ENCODE data around the gene TPRG1. TPM values are rescaled to one million over a fixed set of nuclear protein-coding genes. Genes with fewer than 3 reads are reported as not detected.

Gene TPRG1
- total and polyA plus RNA-seq, 2 donors (not counting 3 experiments of a cell fraction or from before 2014, with no cell fraction given), result 0.30 TPM; not detected in 1

DNA sequence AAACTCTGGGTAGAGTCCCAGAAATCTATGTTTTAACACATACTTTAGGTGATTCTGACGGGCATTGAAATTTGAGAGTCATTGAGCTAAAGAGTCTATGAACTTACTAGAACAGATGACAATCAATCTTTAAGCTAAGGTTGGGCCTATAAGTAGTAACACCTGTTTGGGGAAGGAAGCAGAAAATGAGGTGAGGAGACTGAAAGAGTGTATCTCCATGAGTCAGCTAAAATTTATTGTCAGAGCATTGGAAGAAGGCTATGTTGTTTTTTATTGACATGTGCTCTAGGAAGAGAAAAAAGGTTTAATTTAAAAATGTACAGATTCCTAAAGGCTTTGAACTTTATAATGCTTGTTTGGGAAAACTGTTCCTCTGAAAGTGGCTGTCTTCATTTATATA, 42.9 kb downstream of the TPRG1 start:
- dilution Hi-C loops (cut with MboI; ENCODE audit: extremely low pct_ligation_motif_present, low sequenced_read_pairs), result no loop called here
- CTCF ChIA-PET, result no interaction called here
- no peaks in the 10 kb centered on the region for H3K79me2 ChIP-seq (ENCODE audit: control insufficient read depth, insufficient read depth, low read length)
- no peak overlapping the region for H3K27ac ChIP-seq (ENCODE audit: insufficient read depth, low read depth, low read length)
- no peaks in the 10 kb centered on the region for H3K9me1 ChIP-seq (replicated peaks; ENCODE audit: control insufficient read depth, extremely low read depth, insufficient read depth, low read length)
- no peak for FAIRE-seq
- no peak overlapping the region for H3K4me3 ChIP-seq (replicated peaks in 1 of 3; ENCODE audit: insufficient read depth in 1 of 3, low read depth in 1 of 3, low read length in 3 of 3)
- no peak overlapping the region for H3K4me2 ChIP-seq (ENCODE audit: insufficient read depth, low read length)
- H2AFZ ChIP-seq (ENCODE audit: low read depth, low read length), result no peak overlapping the region
- BruUV-seq (replicated peaks), result no TSS peak
- H3K27me3 ChIP-seq (ENCODE audit: control insufficient read depth in 2 of 2, insufficient read depth in 2 of 2, low read length in 2 of 2), result no peaks in the 10 kb centered on the region
- no peak overlapping the region for H3K9ac ChIP-seq (replicated peaks; ENCODE audit: extremely low read depth, insufficient read depth, low read length)
- no peaks in the 10 kb centered on the region for H3K9me3 ChIP-seq (replicated peaks; ENCODE audit: control insufficient read depth, insufficient read depth, low read length)
- no peak for TF ChIP-seq MYC (IDR thresholded peaks at IDR 0.05; ENCODE audit: low read depth, low read length)
- TF ChIP-seq EZH2 (IDR thresholded peaks at IDR 0.05; ENCODE audit: borderline replicate concordance, low read depth, low read length, severe bottlenecking), result no peak
- no peak for TF ChIP-seq FOS (IDR thresholded peaks at IDR 0.05; ENCODE audit: borderline replicate concordance, insufficient read depth, low read length)
- no peak for TF ChIP-seq POLR2AphosphoS5 (IDR thresholded peaks at IDR 0.05; ENCODE audit: insufficient read depth, low read depth, low read length)
- no peak for TF ChIP-seq JUN (IDR thresholded peaks at IDR 0.05; ENCODE audit: borderline replicate concordance, insufficient read depth, insufficient read length, low read depth)
- no peak for TF ChIP-seq POLR2A (IDR thresholded peaks at IDR 0.05; ENCODE audit: low read depth, low read length)
- TF ChIP-seq GATA2 (IDR thresholded peaks at IDR 0.05; ENCODE audit: insufficient read depth, insufficient read length, low read depth, low read length), result no peak
- TF ChIP-seq, protein P1, sequence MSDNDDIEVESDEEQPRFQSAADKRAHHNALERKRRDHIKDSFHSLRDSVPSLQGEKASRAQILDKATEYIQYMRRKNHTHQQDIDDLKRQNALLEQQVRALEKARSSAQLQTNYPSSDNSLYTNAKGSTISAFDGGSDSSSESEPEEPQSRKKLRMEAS (IDR thresholded peaks at IDR 0.05; ENCODE audit: insufficient read depth, insufficient read length), result no peak
- TF ChIP-seq, protein P2, sequence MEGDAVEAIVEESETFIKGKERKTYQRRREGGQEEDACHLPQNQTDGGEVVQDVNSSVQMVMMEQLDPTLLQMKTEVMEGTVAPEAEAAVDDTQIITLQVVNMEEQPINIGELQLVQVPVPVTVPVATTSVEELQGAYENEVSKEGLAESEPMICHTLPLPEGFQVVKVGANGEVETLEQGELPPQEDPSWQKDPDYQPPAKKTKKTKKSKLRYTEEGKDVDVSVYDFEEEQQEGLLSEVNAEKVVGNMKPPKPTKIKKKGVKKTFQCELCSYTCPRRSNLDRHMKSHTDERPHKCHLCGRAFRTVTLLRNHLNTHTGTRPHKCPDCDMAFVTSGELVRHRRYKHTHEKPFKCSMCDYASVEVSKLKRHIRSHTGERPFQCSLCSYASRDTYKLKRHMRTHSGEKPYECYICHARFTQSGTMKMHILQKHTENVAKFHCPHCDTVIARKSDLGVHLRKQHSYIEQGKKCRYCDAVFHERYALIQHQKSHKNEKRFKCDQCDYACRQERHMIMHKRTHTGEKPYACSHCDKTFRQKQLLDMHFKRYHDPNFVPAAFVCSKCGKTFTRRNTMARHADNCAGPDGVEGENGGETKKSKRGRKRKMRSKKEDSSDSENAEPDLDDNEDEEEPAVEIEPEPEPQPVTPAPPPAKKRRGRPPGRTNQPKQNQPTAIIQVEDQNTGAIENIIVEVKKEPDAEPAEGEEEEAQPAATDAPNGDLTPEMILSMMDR (IDR thresholded peaks at IDR 0.05; ENCODE audit: extremely low read depth in 1 of 2, insufficient read depth in 1 of 2, low read depth in 1 of 2, low read length in 2 of 2), result no peak
- POLR2A ChIA-PET, result no interaction called here
- H4K20me1 ChIP-seq (replicated peaks; ENCODE audit: control insufficient read depth, extremely low read depth, insufficient read depth, low read length), result no peaks in the 10 kb centered on the region
- no peaks in the 10 kb centered on the region for H3K36me3 ChIP-seq (ENCODE audit: control insufficient read depth in 2 of 2, extremely low read depth in 1 of 2, insufficient read depth in 2 of 2, low read length in 2 of 2)
- no peaks in the 10 kb centered on the region for H3K4me1 ChIP-seq (ENCODE audit: control insufficient read depth, extremely low read depth, insufficient read depth, low read length)
- no peak for DNase-seq (ENCODE audit: low read depth, low spot score)
- intact Hi-C loops (cut with micrococcal nuclease), result no loop called here

Measured in endothelial cell of umbilical vein (primary cell).